BE2C (cell line): Measurements from ENCODE around the gene KSR1.

ENCODE experiments used
- DNase-seq: peaks from one replicate; pipeline ENCODE4 v3.0.0-alpha.2; 2020
- H3K27me3 ChIP-seq: fragments of 250-450 bp; sonication (Bioruptor Pico); 2 replicates; pipeline ENCODE4 v1.5.1; 2020; ENCODE audit warnings: mild to moderate bottlenecking
- H3K36me3 ChIP-seq: fragments of 250-450 bp; sonication (Bioruptor Pico); 2 replicates; pipeline ENCODE4 v1.5.1; 2020; ENCODE audit warnings: mild to moderate bottlenecking
- H3K4me1 ChIP-seq: fragments of 250-450 bp; sonication (Bioruptor Pico); 2 replicates; pipeline ENCODE4 v1.5.1; 2020
- H3K4me3 ChIP-seq: 2 replicates; pipeline ENCODE4 v1.5.1; 2011; ENCODE audit warnings: low read depth, low read length
- H3K9me3 ChIP-seq: fragments of 250-450 bp; sonication (Bioruptor Pico); 2 replicates; pipeline ENCODE4 v1.5.1; 2020
- CTCF ChIP-seq: IDR thresholded peaks from 2 replicates; pipeline ENCODE4 v1.5.1; 2012; ENCODE audit warnings: mild to moderate bottlenecking, low read depth, low read length

Gene KSR1

DNA sequence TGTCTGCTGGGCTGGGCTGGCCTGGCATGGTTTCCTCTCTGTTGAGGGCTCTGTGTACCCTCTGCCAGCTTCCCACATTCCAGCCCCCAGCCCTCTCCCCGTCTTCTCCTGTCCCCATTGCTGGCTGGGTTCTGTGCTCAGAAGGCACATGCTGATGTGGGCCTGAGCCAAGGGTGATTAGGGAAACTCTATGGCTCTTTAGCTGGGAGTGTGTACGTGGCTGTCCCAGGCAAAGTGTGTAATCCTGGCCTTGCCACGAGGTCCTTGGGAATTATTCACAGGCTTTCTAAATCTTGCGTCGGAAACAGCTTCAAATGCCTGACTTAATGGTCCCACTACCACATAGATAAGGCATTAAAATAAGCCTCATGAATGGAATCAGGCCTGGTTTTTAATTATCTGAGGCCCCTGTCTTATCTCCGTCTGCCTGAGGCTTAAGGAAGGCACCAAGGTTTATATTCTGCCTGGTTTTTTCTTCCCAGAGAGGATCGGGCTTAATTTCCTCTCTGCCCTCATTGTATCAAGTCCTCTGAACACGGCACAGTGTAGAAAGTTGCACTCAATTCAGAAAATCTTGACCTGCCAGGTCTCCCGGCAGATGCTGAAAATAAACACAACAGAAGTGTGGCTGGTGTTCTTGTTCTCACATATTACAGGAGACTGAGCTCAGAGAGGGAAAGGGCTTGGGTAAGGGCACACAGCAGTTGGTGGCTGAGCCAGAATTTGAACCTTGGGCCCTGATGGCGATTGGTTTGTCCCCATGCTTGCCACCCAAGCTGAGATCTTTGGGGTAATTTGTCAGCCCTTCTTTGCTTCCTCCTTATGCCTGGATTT, 121.9 kb downstream of the KSR1 start:
- Histone ChIP-seq H3K36me3 (no peaks in the 10 kb centered on the region), H3K9me3 (no peaks in the 10 kb centered on the region), H3K27me3 (no peaks in the 10 kb centered on the region), H3K4me1 (peaks cover 20% of the 10 kb centered on the region), H3K4me3 (no peak overlapping the region)
- peak; percentile 66 for DNase-seq
- TF ChIP-seq CTCF = no peak

GRCh38 chr17:27578718-27579085, 122.5 kb downstream of the KSR1 start:
- H3K4me3 ChIP-seq = no peak overlapping the region
- TF ChIP-seq CTCF = no peak
- DNase-seq = no peak
- H3K9me3 ChIP-seq = no peaks in the 10 kb centered on the region
- H3K27me3 ChIP-seq = no peaks in the 10 kb centered on the region
- H3K4me1 ChIP-seq = peaks cover 20% of the 10 kb centered on the region
- H3K36me3 ChIP-seq = no peaks in the 10 kb centered on the region

DNA sequence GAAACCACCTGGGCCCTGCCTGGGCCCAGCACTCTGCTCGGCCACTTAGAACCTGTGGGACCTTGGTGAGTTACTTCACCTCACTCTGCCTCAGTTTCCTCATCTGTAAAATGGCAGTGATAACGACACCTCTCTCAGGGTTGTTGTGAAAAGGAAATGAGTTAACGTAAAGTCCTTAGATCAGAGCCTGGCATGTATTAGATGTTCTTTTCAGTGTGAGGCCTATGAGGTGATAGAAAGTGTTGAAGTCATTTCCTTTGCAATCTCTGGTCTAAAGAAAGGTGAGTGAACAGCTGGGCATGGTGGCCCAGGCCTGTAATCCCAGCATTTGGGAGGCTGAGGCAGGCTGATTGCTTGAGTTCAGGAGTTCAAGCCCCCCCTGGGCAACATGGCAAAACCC, 123.1 kb downstream of the KSR1 start:
- no peaks in the 10 kb centered on the region for H3K36me3 ChIP-seq
- H3K4me1 ChIP-seq = peaks cover 20% of the 10 kb centered on the region
- no peaks in the 10 kb centered on the region for H3K27me3 ChIP-seq
- H3K4me3 ChIP-seq = no peak overlapping the region
- no peak for TF ChIP-seq CTCF
- DNase-seq = no peak
- H3K9me3 ChIP-seq = no peaks in the 10 kb centered on the region

GRCh38 chr17:27579897-27580321, 123.7 kb downstream of the KSR1 start:
- Histone ChIP-seq H3K9me3 (no peaks in the 10 kb centered on the region), H3K27me3 (no peaks in the 10 kb centered on the region), H3K36me3 (no peaks in the 10 kb centered on the region), H3K4me3 (no peak overlapping the region), H3K4me1 (peaks cover 20% of the 10 kb centered on the region)
- TF ChIP-seq CTCF = no peak
- no peak for DNase-seq

DNA sequence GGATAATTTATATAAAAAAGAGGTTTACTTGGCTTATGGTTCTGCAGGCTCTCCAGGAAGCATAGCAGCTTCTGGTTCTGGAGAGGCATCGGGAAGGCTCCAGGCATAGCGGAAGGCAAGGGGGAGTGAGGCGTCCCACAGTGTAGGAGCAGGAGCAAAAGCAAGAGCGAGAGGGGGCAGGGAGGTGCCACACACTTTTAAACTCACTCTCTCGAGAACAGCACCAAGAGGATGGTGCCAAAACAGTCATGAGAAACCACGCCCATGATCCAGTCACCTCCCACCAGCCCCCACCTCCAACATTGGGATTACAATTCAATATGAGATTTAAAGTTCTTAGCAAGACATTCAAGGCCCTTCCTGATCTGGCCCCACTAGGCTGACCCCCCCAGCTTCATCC, 124.8 kb downstream of the KSR1 start:
- H3K36me3 ChIP-seq = no peaks in the 10 kb centered on the region
- TF ChIP-seq CTCF = no peak
- H3K9me3 ChIP-seq = no peaks in the 10 kb centered on the region
- no peak overlapping the region for H3K4me3 ChIP-seq
- DNase-seq = no peak
- H3K27me3 ChIP-seq = no peaks in the 10 kb centered on the region
- H3K4me1 ChIP-seq = peaks cover 29% of the 10 kb centered on the region

DNA sequence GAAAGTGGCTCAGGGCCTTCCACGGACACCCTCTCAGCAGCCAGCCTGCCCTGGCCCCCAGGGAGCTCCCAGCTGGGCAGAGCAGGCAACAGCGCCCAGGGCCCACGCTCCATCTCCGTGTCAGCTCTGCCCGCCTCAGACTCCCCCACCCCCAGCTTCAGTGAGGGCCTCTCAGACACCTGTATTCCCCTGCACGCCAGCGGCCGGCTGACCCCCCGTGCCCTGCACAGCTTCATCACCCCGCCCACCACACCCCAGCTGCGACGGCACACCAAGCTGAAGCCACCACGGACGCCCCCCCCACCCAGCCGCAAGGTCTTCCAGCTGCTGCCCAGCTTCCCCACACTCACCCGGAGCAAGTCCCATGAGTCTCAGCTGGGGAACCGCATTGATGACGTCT, 126.4 kb downstream of the KSR1 start:
- no peaks in the 10 kb centered on the region for H3K27me3 ChIP-seq
- no peak for TF ChIP-seq CTCF
- H3K4me1 ChIP-seq = peaks cover 21% of the 10 kb centered on the region
- H3K36me3 ChIP-seq = no peaks in the 10 kb centered on the region
- no peak for DNase-seq
- no peak overlapping the region for H3K4me3 ChIP-seq
- H3K9me3 ChIP-seq = no peaks in the 10 kb centered on the region
